OCI-LY7 (cell line): ENCODE data around the gene TLE3.

ENCODE experiments used
- CTCF ChIP-seq: fragments of 200-600 bp; sonication (generic); conservative IDR thresholded peaks from 2 replicates; pipeline ENCODE4 v1.5.1; 2014; ENCODE audit warnings: mild to moderate bottlenecking, antibody characterized with exemption, low read length, moderate library complexity, mixed read lengths
- EZH2phosphoT487 ChIP-seq: fragments of 200-600 bp; sonication (generic); IDR thresholded peaks from 2 replicates; pipeline ENCODE4 v1.6.1; 2018; ENCODE audit warnings: low read depth, borderline replicate concordance, mild to moderate bottlenecking, mixed run types, antibody characterized with exemption, low read length, moderate library complexity, mixed read lengths

- TF ChIP-seq CTCF (no peak), EZH2phosphoT487 (no peak)
Measured at GRCh38 chr15:70058642-70059360, 38.9 kb downstream of the TLE3 start.
